Astrocyte (in vitro differentiated cells and primary cell): Measurements from ENCODE around the gene AMPH. TPM values are rescaled to one million over a fixed set of nuclear protein-coding genes. Genes with fewer than 3 reads are reported as not detected.

Experiments
- DNase-seq: peaks from one replicate; pipeline ENCODE4 v3.0.0-alpha.2; 2010; ENCODE audit warnings: low read depth
- FAIRE-seq: peaks from 2 replicates; lab custom pipeline; 2011; peaks lifted over from hg19 to GRCh38; lab: Jason Lieb, UNC
- H2AFZ ChIP-seq: 2 replicates; pipeline ENCODE4 v1.6.0; 2012; ENCODE audit warnings: low read depth, low read length, inconsistent platforms
- H3K27ac ChIP-seq: 2 replicates; pipeline ENCODE4 v1.5.1; 2011; ENCODE audit warnings: low read depth, low read length, inconsistent platforms
- H3K27me3 ChIP-seq: 2 replicates; pipeline ENCODE4 v1.6.0; 2011; ENCODE audit warnings: low read length, inconsistent platforms; ENCODE audit not compliant: insufficient read depth
- H3K36me3 ChIP-seq: 2 replicates; pipeline ENCODE4 v1.5.1; 2011; ENCODE audit warnings: low read length, inconsistent platforms; ENCODE audit not compliant: insufficient read depth
- H3K4me1 ChIP-seq: 2 replicates; pipeline ENCODE4 v1.5.1; 2011; ENCODE audit warnings: low read length, inconsistent platforms; ENCODE audit not compliant: insufficient read depth
- H3K4me2 ChIP-seq: 2 replicates; pipeline ENCODE4 v1.6.0; 2012; ENCODE audit warnings: low read length, inconsistent platforms
- H3K4me3 ChIP-seq: 2 replicates; pipeline ENCODE4 v1.5.1; 2011; ENCODE audit warnings: low read depth, mild to moderate bottlenecking, low read length, inconsistent platforms; ENCODE audit not compliant: insufficient read depth
- H3K79me2 ChIP-seq: 2 replicates; pipeline ENCODE4 v1.6.0; 2012; ENCODE audit warnings: mild to moderate bottlenecking, low read length, inconsistent platforms; ENCODE audit not compliant: insufficient read depth
- H3K9ac ChIP-seq: 2 replicates; pipeline ENCODE4 v1.6.0; 2012; ENCODE audit warnings: mild to moderate bottlenecking, low read length, inconsistent platforms
- H3K9me3 ChIP-seq: 2 replicates; pipeline ENCODE4 v1.5.1; 2012; ENCODE audit warnings: low read depth, mild to moderate bottlenecking, low read length, inconsistent platforms; ENCODE audit not compliant: insufficient read depth
- H4K20me1 ChIP-seq: 2 replicates; pipeline ENCODE4 v1.6.0; 2012; ENCODE audit warnings: low read length, inconsistent platforms; ENCODE audit not compliant: insufficient read depth
- H3K27ac Mint-ChIP-seq: one replicate; pipeline ENCODE4 v1.8.0; 2021; ENCODE audit warnings: mild to moderate bottlenecking, mixed read lengths; ENCODE audit not compliant: unreplicated experiment
- H3K27me3 Mint-ChIP-seq: one replicate; pipeline ENCODE4 v1.8.0; 2021; ENCODE audit warnings: low read depth, mixed read lengths; ENCODE audit not compliant: unreplicated experiment
- H3K36me3 Mint-ChIP-seq: one replicate; pipeline ENCODE4 v1.8.0; 2021; ENCODE audit warnings: low read depth, mixed read lengths; ENCODE audit not compliant: unreplicated experiment
- H3K4me1 Mint-ChIP-seq: one replicate; pipeline ENCODE4 v1.8.0; 2021; ENCODE audit warnings: low read depth, mixed read lengths; ENCODE audit not compliant: unreplicated experiment
- H3K4me3 Mint-ChIP-seq: one replicate; pipeline ENCODE4 v1.8.0; 2021; ENCODE audit warnings: mild to moderate bottlenecking, moderate library complexity, mixed read lengths; ENCODE audit not compliant: unreplicated experiment
- H3K9me3 Mint-ChIP-seq: one replicate; pipeline ENCODE4 v1.8.0; 2021; ENCODE audit warnings: mild to moderate bottlenecking, mixed read lengths; ENCODE audit not compliant: unreplicated experiment
- EZH2 ChIP-seq: IDR thresholded peaks from 2 replicates; pipeline ENCODE4 v1.6.1; 2012; ENCODE audit warnings: mild to moderate bottlenecking, low read length, inconsistent platforms; ENCODE audit not compliant: insufficient read depth
- total RNA-seq: library from RNA; stranded (reverse); gene quantifications from 2 replicates; pipeline ENCODE4 v1.2.1, GENCODE V29; 2021
- TF ChIP-seq, protein P1 (sequence below): IDR thresholded peaks from 2 replicates; pipeline ENCODE4 v1.5.1; 2011; ENCODE audit warnings: low read depth, mild to moderate bottlenecking, inconsistent platforms, low read length, moderate library complexity; ENCODE audit not compliant: insufficient read depth

Gene AMPH
- total RNA-seq, 1 donor from 2014 or later, result 2.9 TPM

GRCh38 chr7:38656968-38657367 is 25.8 kb upstream of the AMPH start:
- Mint-ChIP-seq H3K27me3 (no peaks in the 10 kb centered on the region), H3K9me3 (no peaks in the 10 kb centered on the region), H3K4me1 (peaks cover 4% of the 10 kb centered on the region), H3K4me3 (no peak overlapping the region), H3K36me3 (no peaks in the 10 kb centered on the region), H3K27ac (no peak overlapping the region)
- no peaks in the 10 kb centered on the region for H3K36me3 ChIP-seq
- no peaks in the 10 kb centered on the region for H3K4me1 ChIP-seq
- no peaks in the 10 kb centered on the region for H3K9me3 ChIP-seq
- no peak overlapping the region for H3K9ac ChIP-seq
- DNase-seq, result no peak
- no peaks in the 10 kb centered on the region for H4K20me1 ChIP-seq
- H3K4me3 ChIP-seq, result no peak overlapping the region
- no peaks in the 10 kb centered on the region for H3K27me3 ChIP-seq
- H3K4me2 ChIP-seq, result no peak overlapping the region
- no peak overlapping the region for H2AFZ ChIP-seq
- H3K79me2 ChIP-seq, result no peaks in the 10 kb centered on the region
- TF ChIP-seq, protein P1, sequence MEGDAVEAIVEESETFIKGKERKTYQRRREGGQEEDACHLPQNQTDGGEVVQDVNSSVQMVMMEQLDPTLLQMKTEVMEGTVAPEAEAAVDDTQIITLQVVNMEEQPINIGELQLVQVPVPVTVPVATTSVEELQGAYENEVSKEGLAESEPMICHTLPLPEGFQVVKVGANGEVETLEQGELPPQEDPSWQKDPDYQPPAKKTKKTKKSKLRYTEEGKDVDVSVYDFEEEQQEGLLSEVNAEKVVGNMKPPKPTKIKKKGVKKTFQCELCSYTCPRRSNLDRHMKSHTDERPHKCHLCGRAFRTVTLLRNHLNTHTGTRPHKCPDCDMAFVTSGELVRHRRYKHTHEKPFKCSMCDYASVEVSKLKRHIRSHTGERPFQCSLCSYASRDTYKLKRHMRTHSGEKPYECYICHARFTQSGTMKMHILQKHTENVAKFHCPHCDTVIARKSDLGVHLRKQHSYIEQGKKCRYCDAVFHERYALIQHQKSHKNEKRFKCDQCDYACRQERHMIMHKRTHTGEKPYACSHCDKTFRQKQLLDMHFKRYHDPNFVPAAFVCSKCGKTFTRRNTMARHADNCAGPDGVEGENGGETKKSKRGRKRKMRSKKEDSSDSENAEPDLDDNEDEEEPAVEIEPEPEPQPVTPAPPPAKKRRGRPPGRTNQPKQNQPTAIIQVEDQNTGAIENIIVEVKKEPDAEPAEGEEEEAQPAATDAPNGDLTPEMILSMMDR, result no peak
- no peak for TF ChIP-seq EZH2
- FAIRE-seq, result no peak
- no peak overlapping the region for H3K27ac ChIP-seq

- no peak overlapping the region for H3K4me2 ChIP-seq
- no peaks in the 10 kb centered on the region for H4K20me1 ChIP-seq
- Mint-ChIP-seq H3K9me3 (no peaks in the 10 kb centered on the region), H3K4me3 (no peak overlapping the region), H3K36me3 (no peaks in the 10 kb centered on the region), H3K27ac (no peak overlapping the region), H3K27me3 (no peaks in the 10 kb centered on the region), H3K4me1 (peaks cover 4% of the 10 kb centered on the region)
- H3K9ac ChIP-seq, result no peak overlapping the region
- H3K4me1 ChIP-seq, result no peaks in the 10 kb centered on the region
- H3K9me3 ChIP-seq, result no peaks in the 10 kb centered on the region
- H3K27ac ChIP-seq, result no peak overlapping the region
- H3K4me3 ChIP-seq, result no peak overlapping the region
- H2AFZ ChIP-seq, result no peak overlapping the region
- DNase-seq (no peak), FAIRE-seq (no peak)
- no peaks in the 10 kb centered on the region for H3K27me3 ChIP-seq
- TF ChIP-seq, protein P1, result no peak
- TF ChIP-seq EZH2, result no peak
- no peaks in the 10 kb centered on the region for H3K36me3 ChIP-seq
- no peaks in the 10 kb centered on the region for H3K79me2 ChIP-seq
Observed at GRCh38 chr7:38655833-38656774, 24.9 kb upstream of the AMPH start.

DNA sequence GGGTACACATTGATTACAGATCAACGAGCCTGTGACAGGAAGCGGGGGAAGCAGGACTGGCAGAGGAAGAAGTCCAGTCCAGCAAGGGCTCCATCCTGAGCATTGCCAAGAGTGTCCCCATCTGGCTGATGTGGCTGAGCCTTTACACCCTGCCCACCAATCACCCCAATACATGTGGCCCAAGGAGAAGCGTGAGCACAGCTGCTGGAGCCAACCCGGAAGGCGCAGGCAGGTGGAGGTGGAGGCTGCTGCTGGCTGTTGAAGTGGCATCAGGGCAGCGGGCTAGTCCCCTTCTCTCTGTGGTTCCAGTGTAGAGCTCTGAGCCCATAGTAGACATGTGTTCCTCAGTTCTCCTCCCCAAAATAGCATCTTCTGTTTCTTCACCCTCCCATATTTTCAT is 6.8 kb upstream of the AMPH start:
- no peaks in the 10 kb centered on the region for H3K36me3 ChIP-seq
- Mint-ChIP-seq H3K36me3 (no peaks in the 10 kb centered on the region), H3K27ac (no peak overlapping the region), H3K27me3 (peaks cover 9% of the 10 kb centered on the region), H3K4me3 (no peak overlapping the region), H3K9me3 (peaks cover 2% of the 10 kb centered on the region), H3K4me1 (no peaks in the 10 kb centered on the region)
- no peak overlapping the region for H3K4me2 ChIP-seq
- H3K9ac ChIP-seq, result no peak overlapping the region
- DNase-seq (no peak), FAIRE-seq (no peak)
- no peaks in the 10 kb centered on the region for H4K20me1 ChIP-seq
- no peaks in the 10 kb centered on the region for H3K9me3 ChIP-seq
- H3K79me2 ChIP-seq, result no peaks in the 10 kb centered on the region
- H3K27me3 ChIP-seq, result no peaks in the 10 kb centered on the region
- no peak overlapping the region for H3K4me3 ChIP-seq
- no peak overlapping the region for H3K27ac ChIP-seq
- no peak overlapping the region for H2AFZ ChIP-seq
- TF ChIP-seq EZH2, result no peak
- TF ChIP-seq, protein P1, result no peak
- no peaks in the 10 kb centered on the region for H3K4me1 ChIP-seq
